B cell (primary cell): Measurements from ENCODE around the gene RAE1. TPM values are rescaled to one million over a fixed set of nuclear protein-coding genes. Genes with fewer than 3 reads are reported as not detected.

Source experiments
- ATAC-seq: fragments of 200-7000 bp; cut with Tn5 transposase; one replicate; pipeline ENCODE4 v1.10.0; 2021; ENCODE audit warnings: low read depth, mild to moderate bottlenecking, moderate number of reproducible peaks, moderate library complexity
- CTCF ChIA-PET: fragments of 350-600 bp; sonication (Branson Sonifier 250); formaldehyde crosslinking; loops from one replicate; lab custom pipeline; 2021; ENCODE audit warnings: antibody characterized with exemption, inconsistent platforms; lab: Charles Lee
- POLR2A ChIA-PET: fragments of 350-600 bp; sonication (Branson Sonifier 250); formaldehyde crosslinking; loops from one replicate; lab custom pipeline; 2021; ENCODE audit warnings: antibody characterized with exemption; lab: Charles Lee
- DNase-seq: peaks from one replicate; pipeline ENCODE4 v3.0.0; 2013
- H2AFZ ChIP-seq: 2 replicates; pipeline ENCODE4 v1.6.1; 2012; ENCODE audit warnings: mild to moderate bottlenecking, low read depth, low read length; ENCODE audit not compliant: insufficient read depth, poor library complexity, severe bottlenecking
- H3K27ac ChIP-seq, 2 donors: 1 replicate in 1 of 2; 2 replicates in 1 of 2; pipeline ENCODE4 v1.5.1; 2012 to 2013; ENCODE audit warnings: low read length in 2 of 2, mild to moderate bottlenecking in 2 of 2, moderate library complexity in 1 of 2
- H3K27me3 ChIP-seq, 4 experiments: fragments of 200-600 bp in 1 of 4; sonication (generic) in 1 of 4; replicated peaks in 1 of 4; 1 replicate in 2 of 4; 2 replicates in 2 of 4; pipeline versions ENCODE4 v1.6.1 to v1.7.0; 2013 to 2016; ENCODE audit warnings: low read length in 3 of 4, mild to moderate bottlenecking in 2 of 4, mixed read lengths in 1 of 4, moderate library complexity in 1 of 4; ENCODE audit not compliant: insufficient read depth in 4 of 4, control insufficient read depth in 3 of 4; ENCODE audit errors: control extremely low read depth in 1 of 4
- H3K36me3 ChIP-seq, 2 experiments: replicated peaks in 1 of 2; 1 replicate in 1 of 2; 2 replicates in 1 of 2; pipeline versions ENCODE4 v1.6.1 to v1.7.1; 2013; ENCODE audit warnings: low read length in 1 of 2; ENCODE audit not compliant: insufficient read depth in 2 of 2, control insufficient read depth in 1 of 2; ENCODE audit errors: control extremely low read depth in 1 of 2, extremely low read depth in 1 of 2
- H3K4me1 ChIP-seq, 2 donors: fragments of 200-600 bp in 1 of 2; sonication (generic) in 1 of 2; 1 replicate in 1 of 2; 2 replicates in 1 of 2; pipeline versions ENCODE4 v1.5.1 to v1.6.1; 2013 to 2017; ENCODE audit warnings: low read length in 2 of 2; ENCODE audit not compliant: control insufficient read depth in 2 of 2, insufficient read depth in 2 of 2
- H3K4me2 ChIP-seq: replicated peaks from 2 replicates; pipeline ENCODE3; 2012; ENCODE audit warnings: mild to moderate bottlenecking, low read depth, low read length; ENCODE audit not compliant: poor library complexity, severe bottlenecking
- H3K4me3 ChIP-seq, 5 experiments: fragments of 200-600 bp in 1 of 5; sonication (generic) in 1 of 5; 1 replicate in 3 of 5; 2 replicates in 2 of 5; pipeline versions ENCODE4 v1.5.1 to v1.7.0; 2011 to 2016; ENCODE audit warnings: low read length in 4 of 5, mild to moderate bottlenecking in 4 of 5, low read depth in 2 of 5, control low read depth in 1 of 5, moderate library complexity in 1 of 5; ENCODE audit not compliant: insufficient read depth in 1 of 5; ENCODE audit errors: control extremely low read depth in 1 of 5, extremely low read depth in 1 of 5
- H3K79me2 ChIP-seq: fragments of 200-600 bp; sonication (generic); one replicate; pipeline ENCODE4 v1.6.0; 2016; ENCODE audit warnings: low read length; ENCODE audit not compliant: control insufficient read depth, insufficient read depth
- H3K9ac ChIP-seq: fragments of 200-600 bp; sonication (generic); 2 replicates; pipeline ENCODE4 v1.6.1; 2017; ENCODE audit warnings: mild to moderate bottlenecking, low read length, moderate library complexity
- H3K9me3 ChIP-seq, 3 donors: one replicate each; pipeline versions ENCODE4 v1.6.1 to v1.7.1; 2013; ENCODE audit warnings: low read length in 2 of 3; ENCODE audit not compliant: control insufficient read depth in 2 of 3, insufficient read depth in 1 of 3; ENCODE audit errors: control extremely low read depth in 1 of 3
- H4K20me1 ChIP-seq: 2 replicates; pipeline ENCODE4 v1.6.0; 2012; ENCODE audit warnings: mild to moderate bottlenecking, low read length; ENCODE audit not compliant: insufficient read depth, control insufficient read depth, poor library complexity, severe bottlenecking
- H3K27ac Mint-ChIP-seq: one replicate; pipeline ENCODE4 v1.8.0; 2021; ENCODE audit warnings: mixed read lengths
- H3K27me3 Mint-ChIP-seq: one replicate; pipeline ENCODE4 v1.8.0; 2021; ENCODE audit warnings: mixed read lengths
- H3K4me1 Mint-ChIP-seq: one replicate; pipeline ENCODE4 v1.8.0; 2021; ENCODE audit warnings: mixed read lengths
- H3K4me3 Mint-ChIP-seq: one replicate; pipeline ENCODE4 v1.8.0; 2021; ENCODE audit warnings: mixed read lengths
- H3K9me3 Mint-ChIP-seq: one replicate; pipeline ENCODE4 v1.8.0; 2022; ENCODE audit warnings: mixed read lengths; ENCODE audit not compliant: insufficient read depth
- EZH2 ChIP-seq: IDR thresholded peaks from 2 replicates; pipeline ENCODE4 v1.6.1; 2012; ENCODE audit warnings: borderline replicate concordance, low read depth, mild to moderate bottlenecking, moderate library complexity, low read length; ENCODE audit not compliant: insufficient read depth, poor library complexity, severe bottlenecking
- WGBS: methylation state at CpG from one replicate; pipeline ENCODE4 v1.1.5; 2013; ENCODE audit warnings: missing lambda C conversion rate; ENCODE audit not compliant: insufficient coverage; 5-methylcytosine and 5-hydroxymethylcytosine counted together
- intact Hi-C: fragments of 100-400 bp; cut with micrococcal nuclease; formaldehyde crosslinking; loops from one replicate; pipeline ENCODE4 v1.10.0; 2022
- polyA plus RNA-seq: library from polyadenylated mRNA; depleted of rRNA; stranded (reverse); fragments of >200 nt; gene quantifications from 2 replicates; pipeline ENCODE4 v1.2.3, GENCODE V29; 2012
- total RNA-seq, 2 donors: library from RNA; stranded (reverse); fragments of 120-200 nt in 1 of 2; gene quantifications; 1 replicate in 1 of 2; 2 replicates in 1 of 2; pipeline versions ENCODE4 v1.2.3 to v1.2.4, GENCODE V29; 2013 to 2022
- TF ChIP-seq, protein P1 (sequence below): fragments of 200-600 bp; IDR thresholded peaks from one replicate; pipeline ENCODE4 v1.8.0; 2022; ENCODE audit warnings: antibody characterized with exemption, mild to moderate bottlenecking

RAE1 gene
- total and polyA plus RNA-seq, 2 donors (not counting 1 experiment from before 2014, with no cell fraction given): 32.6 to 33.3 TPM

DNA sequence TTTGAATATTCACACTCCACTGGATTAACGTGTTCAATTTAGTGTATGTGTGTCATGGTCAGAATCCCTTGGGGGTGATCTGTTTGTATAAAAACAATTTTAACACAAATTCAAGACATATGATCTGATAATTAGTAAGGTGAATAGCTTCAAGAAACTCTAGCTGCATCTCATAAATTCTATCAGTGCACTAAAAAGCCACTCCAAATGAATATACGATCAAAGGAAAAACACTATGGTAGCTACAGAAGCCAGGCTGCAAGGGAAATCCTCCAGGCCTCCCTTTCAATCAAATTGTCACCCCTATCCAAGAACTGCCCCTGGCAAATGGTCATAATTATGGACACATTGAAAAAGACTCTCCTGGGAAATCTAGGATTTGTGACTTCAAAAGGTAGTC, 9.4 kb upstream of the RAE1 start:
- intact Hi-C loops: no loop called here
- Histone ChIP-seq H3K4me3 (no peak overlapping the region), H3K4me1 (no peaks in the 10 kb centered on the region), H4K20me1 (no peaks in the 10 kb centered on the region), H3K9ac (no peak overlapping the region), H3K9me3 (no peaks in the 10 kb centered on the region), H3K27ac (no peak overlapping the region), H3K36me3 (no peaks in the 10 kb centered on the region), H3K4me2 (no peak overlapping the region), H2AFZ (no peak overlapping the region), H3K79me2 (no peaks in the 10 kb centered on the region), H3K27me3 (peaks cover 0 to 12% (median 6%) of the 10 kb centered on the region in 4 experiments)
- no peaks in the 10 kb centered on the region for H3K4me1 Mint-ChIP-seq
- ATAC-seq (no peak), DNase-seq (no peak)
- CTCF ChIA-PET: interaction anchor here (0.7 to 1.0 kb wide), 2 partner anchors 9 to 154 kb away, joined by 3 read pairs; no protein-coding TSS in a partner anchor
- no peak overlapping the region for H3K4me3 Mint-ChIP-seq
- no CpG with 5 or more reads among the region's 2 CpGs for WGBS
- H3K27ac Mint-ChIP-seq: no peak overlapping the region
- no peak for TF ChIP-seq EZH2
- TF ChIP-seq, protein P1, sequence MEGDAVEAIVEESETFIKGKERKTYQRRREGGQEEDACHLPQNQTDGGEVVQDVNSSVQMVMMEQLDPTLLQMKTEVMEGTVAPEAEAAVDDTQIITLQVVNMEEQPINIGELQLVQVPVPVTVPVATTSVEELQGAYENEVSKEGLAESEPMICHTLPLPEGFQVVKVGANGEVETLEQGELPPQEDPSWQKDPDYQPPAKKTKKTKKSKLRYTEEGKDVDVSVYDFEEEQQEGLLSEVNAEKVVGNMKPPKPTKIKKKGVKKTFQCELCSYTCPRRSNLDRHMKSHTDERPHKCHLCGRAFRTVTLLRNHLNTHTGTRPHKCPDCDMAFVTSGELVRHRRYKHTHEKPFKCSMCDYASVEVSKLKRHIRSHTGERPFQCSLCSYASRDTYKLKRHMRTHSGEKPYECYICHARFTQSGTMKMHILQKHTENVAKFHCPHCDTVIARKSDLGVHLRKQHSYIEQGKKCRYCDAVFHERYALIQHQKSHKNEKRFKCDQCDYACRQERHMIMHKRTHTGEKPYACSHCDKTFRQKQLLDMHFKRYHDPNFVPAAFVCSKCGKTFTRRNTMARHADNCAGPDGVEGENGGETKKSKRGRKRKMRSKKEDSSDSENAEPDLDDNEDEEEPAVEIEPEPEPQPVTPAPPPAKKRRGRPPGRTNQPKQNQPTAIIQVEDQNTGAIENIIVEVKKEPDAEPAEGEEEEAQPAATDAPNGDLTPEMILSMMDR: no peak
- H3K9me3 Mint-ChIP-seq: no peaks in the 10 kb centered on the region
- peaks cover 37% of the 10 kb centered on the region for H3K27me3 Mint-ChIP-seq
- POLR2A ChIA-PET: no interaction called here

DNA sequence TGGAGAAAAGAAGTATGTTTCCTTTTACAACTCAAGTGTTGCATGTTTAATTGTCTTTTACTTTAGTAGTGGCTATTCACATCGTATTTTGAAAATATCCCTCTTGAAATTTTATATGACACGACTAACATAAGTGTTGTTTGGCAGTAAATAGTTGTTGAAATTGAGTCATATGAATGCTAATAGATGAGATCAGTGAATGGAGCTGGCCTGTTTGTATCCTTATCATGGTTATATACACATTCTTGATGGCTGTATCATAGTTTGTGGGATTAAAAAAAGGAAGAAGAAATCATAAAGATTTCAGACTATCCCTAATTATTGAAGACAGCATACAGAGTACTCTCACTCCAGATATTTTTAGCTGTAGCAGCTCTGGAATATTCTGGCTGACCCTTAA, 8.2 kb upstream of the RAE1 start:
- no peak overlapping the region for H3K27ac Mint-ChIP-seq
- POLR2A ChIA-PET: no interaction called here
- H4K20me1 ChIP-seq: no peaks in the 10 kb centered on the region
- CTCF ChIA-PET: no interaction called here
- H3K27ac ChIP-seq: no peak overlapping the region
- H3K4me1 Mint-ChIP-seq: no peaks in the 10 kb centered on the region
- no peak overlapping the region for H3K9ac ChIP-seq
- peaks cover 0 to 10% (median 5%) of the 10 kb centered on the region in 4 experiments for H3K27me3 ChIP-seq
- H3K79me2 ChIP-seq: no peaks in the 10 kb centered on the region
- no peak for DNase-seq
- TF ChIP-seq, protein P1: no peak
- TF ChIP-seq EZH2: no peak
- intact Hi-C loops: no loop called here
- WGBS: 60% methylated on average over 1 of the region's 2 CpGs
- H3K4me2 ChIP-seq: no peak overlapping the region
- H3K4me3 Mint-ChIP-seq: no peak overlapping the region
- no peak overlapping the region for H2AFZ ChIP-seq
- H3K4me1 ChIP-seq: no peaks in the 10 kb centered on the region
- no peak for ATAC-seq
- no peak overlapping the region for H3K4me3 ChIP-seq
- H3K36me3 ChIP-seq: no peaks in the 10 kb centered on the region
- no peaks in the 10 kb centered on the region for H3K9me3 Mint-ChIP-seq
- H3K9me3 ChIP-seq: no peaks in the 10 kb centered on the region
- H3K27me3 Mint-ChIP-seq: peaks cover 28% of the 10 kb centered on the region
